Measurements from ENCODE around the gene FAM216B.

Gene FAM216B

DNA sequence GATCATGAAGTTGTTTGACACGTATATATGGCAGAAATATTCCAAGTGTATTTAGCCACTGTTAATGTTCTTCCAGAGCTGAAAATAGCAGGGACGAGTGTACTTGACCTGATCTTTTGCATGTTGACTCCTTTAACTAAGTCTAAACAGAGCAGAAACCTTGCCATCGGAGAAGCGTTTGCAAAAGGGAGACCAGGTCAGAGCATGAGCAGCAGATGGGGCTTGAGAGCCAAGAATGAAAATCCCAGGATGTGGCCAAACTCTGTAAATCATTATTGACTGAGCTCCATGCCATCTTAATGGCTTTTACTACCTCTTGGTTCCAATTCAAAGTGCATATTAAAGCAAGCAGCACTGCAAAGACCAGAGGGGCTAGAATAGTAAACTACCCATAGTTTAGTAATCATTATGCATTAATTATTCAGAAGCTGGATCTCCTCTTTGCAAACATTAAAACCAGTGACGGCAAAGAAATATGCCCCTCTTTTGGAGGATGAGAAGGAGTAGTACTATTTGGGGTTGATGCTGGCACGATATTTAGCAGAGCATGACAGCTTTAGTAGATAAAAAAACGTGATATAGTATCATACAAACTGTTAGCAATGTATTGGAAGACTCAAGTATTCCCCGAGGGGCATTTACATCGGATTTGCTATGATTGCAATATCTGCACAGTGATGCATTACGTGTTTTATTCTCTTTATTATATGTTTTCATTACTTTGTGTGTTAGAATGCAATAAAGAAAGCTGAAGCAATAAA is 55.7 kb downstream of the FAM216B start:
- peak; percentile 33 for DNase-seq

All from NCI-H524 treated with DMSO at 0.1 percent for 48 hours (cell line).